Stimulated activated CD4-positive, alpha-beta T cell treated with anti-CD3 and anti-CD28 coated beads, Interleukin-12 subunit alpha, Interleukin-12 subunit beta, amount 100 ng/mL, for 24 hours (primary cell): ENCODE data around the gene MVB12B.

Source experiments
- DNase-seq, 2 experiments: peaks; one replicate each; pipeline ENCODE4 v3.0.0-alpha.2; 2020; ENCODE audit warnings: low read depth in 2 of 2

MVB12B gene

GRCh38 chr9:126429190-126429589 lies 102.6 kb downstream of the MVB12B start:
- no peak for DNase-seq

- no peak for DNase-seq
Observed at GRCh38 chr9:126430124-126430523, 103.5 kb downstream of the MVB12B start.

DNA sequence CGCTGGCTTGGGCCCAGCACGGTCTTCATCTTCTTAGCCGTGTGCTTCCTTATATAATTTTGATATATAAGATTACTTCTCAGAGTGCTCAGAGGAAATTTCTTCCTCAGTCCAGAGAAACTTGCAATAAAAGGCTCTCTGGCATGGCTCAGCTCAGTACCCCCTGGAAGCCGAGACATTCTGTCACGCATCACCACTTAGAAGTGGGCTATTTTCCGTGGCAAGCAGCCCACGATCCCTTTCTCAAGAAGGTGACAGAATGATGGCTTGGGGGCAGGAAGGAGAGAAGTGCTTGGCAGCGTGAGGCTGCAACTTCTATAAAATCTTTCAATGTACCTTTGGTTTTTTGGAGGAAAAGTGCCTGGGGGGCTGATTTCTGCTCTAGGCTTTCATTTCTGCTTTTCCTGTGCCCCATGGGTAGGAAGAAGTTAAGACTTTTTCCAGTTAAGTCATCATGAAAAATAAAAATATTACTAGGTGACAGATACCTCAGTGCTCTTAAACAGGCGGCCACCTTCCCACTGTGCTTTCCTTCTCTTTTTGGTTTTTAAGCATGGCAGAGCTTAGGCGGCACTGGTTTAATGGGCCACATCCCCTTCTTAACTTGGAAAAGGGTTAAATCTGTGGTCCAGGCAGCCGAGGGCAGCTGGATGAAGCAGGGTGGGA lies 104.6 kb downstream of the MVB12B start:
- no peak for DNase-seq

DNA sequence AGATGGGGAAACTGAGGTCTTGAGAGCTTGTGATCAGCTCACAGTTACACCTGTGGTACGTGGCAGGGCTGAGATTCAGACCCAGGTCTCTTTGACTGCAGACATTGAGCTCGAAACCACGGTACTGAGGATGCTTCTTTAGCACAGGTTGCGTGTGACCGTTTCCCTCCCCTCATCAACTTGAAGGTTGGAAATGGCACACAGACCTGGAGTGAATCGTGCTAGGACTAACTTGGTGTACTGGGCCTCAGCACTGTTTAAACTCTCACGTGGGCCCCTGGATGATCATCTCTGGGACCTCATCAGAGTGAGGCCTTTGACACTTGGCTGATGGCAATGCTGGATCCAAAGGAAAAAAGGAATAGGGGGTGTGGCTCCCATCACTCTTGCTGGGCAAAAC lies 106.0 kb downstream of the MVB12B start:
- no peak for DNase-seq

DNA sequence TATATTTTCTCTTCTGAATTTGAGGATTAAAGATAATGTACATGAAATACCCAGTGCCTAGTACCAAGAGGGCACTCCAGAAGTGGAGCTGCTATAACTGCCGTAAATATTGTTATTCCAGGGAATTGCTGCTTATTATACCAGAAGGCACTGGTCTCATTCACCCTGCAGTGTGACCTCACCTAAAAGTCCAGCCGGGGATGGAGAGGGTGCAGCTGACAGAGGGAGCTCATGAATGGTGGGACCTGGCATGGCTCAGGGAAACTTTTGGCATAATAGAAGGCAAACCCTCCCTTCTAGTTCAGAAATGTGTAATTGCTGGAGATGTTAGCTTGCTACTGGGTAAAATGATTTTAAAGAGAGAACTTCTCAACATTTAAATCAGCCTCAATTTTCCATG lies 108.5 kb downstream of the MVB12B start:
- no peak for DNase-seq

GRCh38 chr9:126435626-126436025 lies 109.0 kb downstream of the MVB12B start:
- no peak for DNase-seq

- no peak for DNase-seq
Observed at GRCh38 chr9:126436545-126437267, 110.1 kb downstream of the MVB12B start.

- DNase-seq = no peak
Observed at GRCh38 chr9:126437268-126437666, 110.6 kb downstream of the MVB12B start.

GRCh38 chr9:126437701-126438100 lies 111.1 kb downstream of the MVB12B start:
- DNase-seq = no peak

- no peak for DNase-seq
Observed at GRCh38 chr9:126438741-126439401, 112.2 kb downstream of the MVB12B start.

GRCh38 chr9:126439402-126439765 lies 112.8 kb downstream of the MVB12B start:
- DNase-seq = no peak

- DNase-seq = no peak
Observed at GRCh38 chr9:126439883-126440653, 113.4 kb downstream of the MVB12B start.

- no peak for DNase-seq
Observed at GRCh38 chr9:126440940-126441339, 114.3 kb downstream of the MVB12B start.

- DNase-seq = no peak
Observed at GRCh38 chr9:126442636-126443035, 116.0 kb downstream of the MVB12B start.

DNA sequence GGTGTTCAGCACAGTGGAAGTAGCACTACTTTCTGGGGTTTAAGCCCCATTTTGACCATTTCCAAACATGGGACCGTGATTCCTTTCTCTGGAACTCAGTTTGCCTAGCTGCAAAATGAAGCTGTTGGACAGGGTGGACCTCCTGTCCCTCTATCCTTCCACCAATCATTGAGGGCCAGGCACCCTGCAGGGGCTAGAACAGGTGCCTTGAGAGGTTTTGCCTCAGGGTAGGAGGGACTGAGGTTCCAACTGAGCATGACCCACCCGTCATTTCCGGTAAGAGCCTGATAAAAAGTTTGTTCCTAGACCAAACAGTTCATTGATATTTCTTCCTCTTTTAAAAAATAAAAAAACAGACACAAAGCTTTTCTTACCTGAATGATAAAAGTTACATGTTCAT lies 116.5 kb downstream of the MVB12B start:
- DNase-seq = no peak

GRCh38 chr9:126448136-126448535 lies 121.5 kb downstream of the MVB12B start:
- DNase-seq = no peak

- DNase-seq = no peak
Observed at GRCh38 chr9:126448865-126449577, 122.4 kb downstream of the MVB12B start.

DNA sequence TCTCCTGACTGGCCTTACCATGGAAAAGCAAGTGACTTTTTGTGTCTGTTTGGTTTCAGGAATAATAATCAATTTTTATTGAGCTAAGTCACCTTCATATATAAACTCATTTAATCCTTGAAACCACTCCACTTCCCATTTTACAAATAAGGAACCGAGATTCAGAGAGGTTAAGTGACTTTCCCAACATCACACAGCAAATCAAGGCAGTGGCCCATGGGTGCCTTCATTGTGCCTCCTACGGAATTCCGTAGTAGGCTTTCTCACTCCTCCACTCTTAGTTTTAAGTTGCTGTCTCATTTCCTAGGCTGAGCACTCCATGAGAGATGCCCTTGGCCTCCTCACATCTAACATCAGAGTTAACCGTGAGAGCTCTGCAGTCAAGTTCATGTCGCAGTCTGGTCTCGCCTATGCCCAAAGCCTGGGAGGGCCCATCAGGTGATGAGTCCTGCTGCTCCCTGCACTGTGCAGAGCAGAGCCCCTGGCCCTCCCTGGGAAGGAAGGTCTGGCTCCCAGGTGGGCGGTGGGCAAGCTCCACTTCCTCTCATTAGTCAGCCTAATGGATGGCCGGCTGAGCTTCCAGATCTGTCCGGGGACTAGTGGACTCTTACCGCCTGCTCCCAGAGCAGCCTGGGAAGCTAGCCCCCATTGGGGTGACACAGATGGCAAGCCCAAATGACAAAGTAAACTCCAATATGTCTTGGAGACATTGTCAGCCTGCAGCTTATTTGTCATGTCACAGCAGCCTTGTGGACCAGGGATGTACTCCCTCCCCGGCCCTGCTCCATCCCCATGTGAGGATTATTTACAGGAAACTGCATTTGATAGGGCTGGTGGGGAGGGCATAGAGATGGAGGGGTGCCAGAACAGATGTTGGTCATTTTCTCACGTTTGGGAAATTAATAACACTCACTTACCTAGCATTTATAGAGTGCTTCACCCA lies 123.4 kb downstream of the MVB12B start:
- no peak for DNase-seq

- no peak for DNase-seq
Observed at GRCh38 chr9:126450668-126451205, 124.1 kb downstream of the MVB12B start.

- no peak for DNase-seq
Observed at GRCh38 chr9:126451316-126451885, 124.8 kb downstream of the MVB12B start.
